ENCODE data around the gene TMTC1.

DNA sequence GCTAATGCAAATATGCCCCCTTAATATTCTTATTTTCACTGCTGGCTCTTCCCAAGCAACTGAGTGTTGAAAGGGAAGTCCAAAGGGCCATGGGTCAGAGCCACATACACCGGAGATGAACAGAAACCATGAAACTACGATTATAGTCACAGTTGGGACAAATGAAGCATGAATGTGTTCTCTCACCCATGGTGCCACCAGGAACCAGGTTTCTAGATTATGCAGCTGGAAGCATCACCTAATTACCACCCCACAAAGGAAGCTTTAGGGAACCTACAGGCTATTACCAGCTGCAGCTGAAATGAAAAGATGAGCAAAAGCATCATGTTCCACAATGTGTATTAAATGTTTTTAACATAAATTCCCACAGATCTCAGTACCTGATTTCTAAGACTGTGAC is 15.4 kb downstream of the TMTC1 start:
- TF ChIP-seq, protein P1, sequence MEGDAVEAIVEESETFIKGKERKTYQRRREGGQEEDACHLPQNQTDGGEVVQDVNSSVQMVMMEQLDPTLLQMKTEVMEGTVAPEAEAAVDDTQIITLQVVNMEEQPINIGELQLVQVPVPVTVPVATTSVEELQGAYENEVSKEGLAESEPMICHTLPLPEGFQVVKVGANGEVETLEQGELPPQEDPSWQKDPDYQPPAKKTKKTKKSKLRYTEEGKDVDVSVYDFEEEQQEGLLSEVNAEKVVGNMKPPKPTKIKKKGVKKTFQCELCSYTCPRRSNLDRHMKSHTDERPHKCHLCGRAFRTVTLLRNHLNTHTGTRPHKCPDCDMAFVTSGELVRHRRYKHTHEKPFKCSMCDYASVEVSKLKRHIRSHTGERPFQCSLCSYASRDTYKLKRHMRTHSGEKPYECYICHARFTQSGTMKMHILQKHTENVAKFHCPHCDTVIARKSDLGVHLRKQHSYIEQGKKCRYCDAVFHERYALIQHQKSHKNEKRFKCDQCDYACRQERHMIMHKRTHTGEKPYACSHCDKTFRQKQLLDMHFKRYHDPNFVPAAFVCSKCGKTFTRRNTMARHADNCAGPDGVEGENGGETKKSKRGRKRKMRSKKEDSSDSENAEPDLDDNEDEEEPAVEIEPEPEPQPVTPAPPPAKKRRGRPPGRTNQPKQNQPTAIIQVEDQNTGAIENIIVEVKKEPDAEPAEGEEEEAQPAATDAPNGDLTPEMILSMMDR (IDR thresholded peaks at IDR 0.05), result no peak
- no peak for TF ChIP-seq POLR2A (IDR thresholded peaks at IDR 0.05)
